HG03135 (cell line): ENCODE results near the gene COTL1.
"Not testable (repeated sequence)": the region's sequence is repeated elsewhere in the genome, so short reads cannot be mapped to it uniquely, and the experiment has no call there.

Experiments
- ATAC-seq: cut with Tn5 transposase; IDR thresholded peaks from one replicate; pipeline ENCODE4 v1.9.1; 2021; ENCODE audit warnings: mild to moderate bottlenecking, moderate library complexity; ENCODE audit not compliant: unreplicated experiment

Gene COTL1

GRCh38 chr16:84574191-84574590, 43.7 kb downstream of the COTL1 start:
- ATAC-seq, result no peak

- no peak for ATAC-seq
Observed at GRCh38 chr16:84572096-84572495, 45.8 kb downstream of the COTL1 start.

- ATAC-seq, result no peak
Observed at GRCh38 chr16:84571506-84571905, 46.4 kb downstream of the COTL1 start.

GRCh38 chr16:84570739-84571403, 47.0 kb downstream of the COTL1 start:
- ATAC-seq, result no peak

GRCh38 chr16:84569382-84569987, 48.4 kb downstream of the COTL1 start:
- no peak for ATAC-seq

- ATAC-seq, result no peak
Observed at GRCh38 chr16:84568066-84568465, 49.8 kb downstream of the COTL1 start.

GRCh38 chr16:84567286-84567962, 50.5 kb downstream of the COTL1 start:
- no peak for ATAC-seq

- ATAC-seq, result no peak
Observed at GRCh38 chr16:84566545-84567257, 51.2 kb downstream of the COTL1 start.

GRCh38 chr16:84565669-84566495, 52.0 kb downstream of the COTL1 start:
- ATAC-seq, result no peak

- ATAC-seq, result no peak
Observed at GRCh38 chr16:84563786-84564420, 54.0 kb downstream of the COTL1 start.

- no peak for ATAC-seq
Observed at GRCh38 chr16:84563064-84563715, 54.7 kb downstream of the COTL1 start.

- no peak for ATAC-seq
Observed at GRCh38 chr16:84562174-84562815, 55.6 kb downstream of the COTL1 start.

- no peak for ATAC-seq
Observed at GRCh38 chr16:84561291-84561690, 56.6 kb downstream of the COTL1 start.

GRCh38 chr16:84560269-84560668, 57.6 kb downstream of the COTL1 start:
- ATAC-seq, result no peak

- ATAC-seq, result no peak
Observed at GRCh38 chr16:84559311-84559932, 58.5 kb downstream of the COTL1 start.

- ATAC-seq, result not testable (repeated sequence)
Observed at GRCh38 chr16:84558850-84559249, 59.0 kb downstream of the COTL1 start.

GRCh38 chr16:84557504-84557903, 60.4 kb downstream of the COTL1 start:
- ATAC-seq, result no peak

GRCh38 chr16:84557059-84557458, 60.8 kb downstream of the COTL1 start:
- ATAC-seq, result no peak
